GM21360 (cell line): ENCODE data around the gene DIP2B.
A peak's percentile ranks its signal among the peaks of the same experiment; 100 is the strongest.

Experiments
- ATAC-seq: cut with Tn5 transposase; IDR thresholded peaks from one replicate; pipeline ENCODE4 v1.9.1; 2021; ENCODE audit warnings: mild to moderate bottlenecking, moderate library complexity; ENCODE audit not compliant: unreplicated experiment

DIP2B gene

GRCh38 chr12:50574601-50575348 lies 70.0 kb downstream of the DIP2B start:
- ATAC-seq = no peak

- no peak for ATAC-seq
Observed at GRCh38 chr12:50579757-50580267, 75.0 kb downstream of the DIP2B start.

GRCh38 chr12:50580436-50580835 lies 75.7 kb downstream of the DIP2B start:
- ATAC-seq = no peak

GRCh38 chr12:50581226-50582184 lies 76.7 kb downstream of the DIP2B start:
- ATAC-seq = no peak

- no peak for ATAC-seq
Observed at GRCh38 chr12:50584135-50584534, 79.3 kb downstream of the DIP2B start.

- ATAC-seq = no peak
Observed at GRCh38 chr12:50589650-50590435, 85.1 kb downstream of the DIP2B start.

GRCh38 chr12:50590869-50591268 lies 86.1 kb downstream of the DIP2B start:
- no peak for ATAC-seq

GRCh38 chr12:50595667-50596066 lies 90.9 kb downstream of the DIP2B start:
- no peak for ATAC-seq

GRCh38 chr12:50597200-50598195 lies 92.7 kb downstream of the DIP2B start:
- ATAC-seq = peak; percentile 86

GRCh38 chr12:50598321-50598862 lies 93.6 kb downstream of the DIP2B start:
- no peak for ATAC-seq

GRCh38 chr12:50599366-50600095 lies 94.7 kb downstream of the DIP2B start:
- no peak for ATAC-seq

GRCh38 chr12:50600364-50600763 lies 95.6 kb downstream of the DIP2B start:
- no peak for ATAC-seq

- no peak for ATAC-seq
Observed at GRCh38 chr12:50603817-50604639, 99.2 kb downstream of the DIP2B start.

GRCh38 chr12:50604640-50604920 lies 99.8 kb downstream of the DIP2B start:
- ATAC-seq = no peak

GRCh38 chr12:50606675-50607375 lies 102.0 kb downstream of the DIP2B start:
- ATAC-seq = no peak

GRCh38 chr12:50609292-50609874 lies 104.6 kb downstream of the DIP2B start:
- ATAC-seq = no peak

- no peak for ATAC-seq
Observed at GRCh38 chr12:50610171-50610570, 105.4 kb downstream of the DIP2B start.
